ENCODE measurements around the gene INPP1. TPM values are rescaled to one million over a fixed set of nuclear protein-coding genes. Genes with fewer than 3 reads are reported as not detected.

The INPP1 gene
- total RNA-seq, 2 experiments from 2014 or later = 6.7 to 7.8 TPM

- ATAC-seq (no peak), DNase-seq (no peak)
- POLR2A ChIA-PET = no interaction called here
- Mint-ChIP-seq H3K27ac (no peak overlapping the region), H3K4me1 (peaks cover 6% of the 10 kb centered on the region), H3K36me3 (ENCODE audit: low read depth) (no peaks in the 10 kb centered on the region), H3K9me3 (ENCODE audit: low read depth) (no peaks in the 10 kb centered on the region), H3K4me3 (no peak overlapping the region), H3K27me3 (no peaks in the 10 kb centered on the region)
- CTCF ChIA-PET = interaction anchor here (0.6 kb wide), 1 partner anchor 284 kb away, joined by 3 read pairs; no protein-coding TSS in a partner anchor
- intact Hi-C loops (cut with DNase I, micrococcal nuclease) = no loop called here
These were observed 22.3 kb downstream of the INPP1 start for GRCh38 chr2:190365499-190366204.

- intact Hi-C loops (cut with DNase I, micrococcal nuclease) = no loop called here
- Mint-ChIP-seq H3K4me3 (no peak overlapping the region), H3K9me3 (ENCODE audit: low read depth) (no peaks in the 10 kb centered on the region), H3K27me3 (no peaks in the 10 kb centered on the region), H3K4me1 (peaks cover 6% of the 10 kb centered on the region), H3K36me3 (ENCODE audit: low read depth) (no peaks in the 10 kb centered on the region), H3K27ac (no peak overlapping the region)
- ATAC-seq (no peak), DNase-seq (no peak)
- ChIA-PET POLR2A (no interaction called here), CTCF (interaction anchor here (1.3 kb wide), 1 partner anchor 98 kb away, joined by 3 read pairs; no protein-coding TSS in a partner anchor)
These were observed 22.9 kb downstream of the INPP1 start for GRCh38 chr2:190366248-190366753.

- Mint-ChIP-seq H3K27ac (no peak overlapping the region), H3K9me3 (ENCODE audit: low read depth) (no peaks in the 10 kb centered on the region), H3K4me1 (peaks cover 3% of the 10 kb centered on the region), H3K4me3 (no peak overlapping the region), H3K27me3 (no peaks in the 10 kb centered on the region), H3K36me3 (ENCODE audit: low read depth) (no peaks in the 10 kb centered on the region)
- ATAC-seq (no peak), DNase-seq (no peak)
- ChIA-PET CTCF (interaction anchor here (0.8 to 1.3 kb wide), 2 partner anchors 34 to 97 kb away, joined by 3 read pairs; no protein-coding TSS in a partner anchor), POLR2A (interaction anchor here (0.7 kb wide), 1 partner anchor 49 kb away, joined by 3 read pairs; no protein-coding TSS in a partner anchor)
- intact Hi-C loops (cut with DNase I, micrococcal nuclease) = no loop called here
These were observed 23.7 kb downstream of the INPP1 start for GRCh38 chr2:190367091-190367490.

DNA sequence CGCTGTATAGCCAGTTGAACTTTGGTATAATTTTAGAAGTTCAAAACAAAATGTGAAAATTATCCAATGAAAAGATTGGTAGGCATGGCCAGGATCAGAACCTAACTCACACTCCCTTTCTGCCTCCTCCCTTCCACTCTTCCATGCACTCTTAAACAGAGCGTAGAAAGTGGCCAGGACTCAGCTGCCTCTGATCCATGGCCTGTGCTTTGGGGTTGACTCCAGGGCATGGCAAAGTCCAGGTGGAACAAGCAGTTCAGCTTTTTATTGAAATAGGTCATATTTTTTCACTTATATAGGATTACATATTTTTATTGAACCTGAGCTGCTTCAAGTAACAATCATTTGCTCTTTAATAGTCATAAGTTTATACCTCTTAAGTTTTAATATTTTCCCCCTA, 26.2 kb downstream of the INPP1 start:
- Mint-ChIP-seq H3K9me3 (ENCODE audit: low read depth) (no peaks in the 10 kb centered on the region), H3K27ac (no peak overlapping the region), H3K4me1 (no peaks in the 10 kb centered on the region), H3K27me3 (no peaks in the 10 kb centered on the region), H3K36me3 (ENCODE audit: low read depth) (no peaks in the 10 kb centered on the region), H3K4me3 (no peak overlapping the region)
- CTCF ChIA-PET = interaction anchor here (1.0 to 1.3 kb wide), 3 partner anchors 21 to 286 kb away, joined by 3 to 4 read pairs (median 3); no protein-coding TSS in a partner anchor
- intact Hi-C loops (cut with DNase I, micrococcal nuclease) = loop anchor here in 1 of 2 experiments (5.0 kb wide), 2 partner anchors 92 to 347 kb away; no protein-coding TSS in a partner anchor
- no peak for DNase-seq
- ATAC-seq = no peak
- POLR2A ChIA-PET = no interaction called here

GRCh38 chr2:190376083-190376482, 32.7 kb downstream of the INPP1 start:
- no peak overlapping the region for H3K27ac Mint-ChIP-seq
- H3K4me1 Mint-ChIP-seq = no peaks in the 10 kb centered on the region
- H3K9me3 Mint-ChIP-seq (ENCODE audit: low read depth) = no peaks in the 10 kb centered on the region
- no peak for DNase-seq
- intact Hi-C loops (cut with DNase I, micrococcal nuclease) = no loop called here
- CTCF ChIA-PET = interaction anchor here (1.3 to 1.4 kb wide), 2 partner anchors 16 kb away, joined by 3 to 7 read pairs; no protein-coding TSS in a partner anchor
- no peaks in the 10 kb centered on the region for H3K36me3 Mint-ChIP-seq (ENCODE audit: low read depth)
- no peak overlapping the region for H3K4me3 Mint-ChIP-seq
- POLR2A ChIA-PET = no interaction called here
- ATAC-seq = no peak
- H3K27me3 Mint-ChIP-seq = no peaks in the 10 kb centered on the region

DNA sequence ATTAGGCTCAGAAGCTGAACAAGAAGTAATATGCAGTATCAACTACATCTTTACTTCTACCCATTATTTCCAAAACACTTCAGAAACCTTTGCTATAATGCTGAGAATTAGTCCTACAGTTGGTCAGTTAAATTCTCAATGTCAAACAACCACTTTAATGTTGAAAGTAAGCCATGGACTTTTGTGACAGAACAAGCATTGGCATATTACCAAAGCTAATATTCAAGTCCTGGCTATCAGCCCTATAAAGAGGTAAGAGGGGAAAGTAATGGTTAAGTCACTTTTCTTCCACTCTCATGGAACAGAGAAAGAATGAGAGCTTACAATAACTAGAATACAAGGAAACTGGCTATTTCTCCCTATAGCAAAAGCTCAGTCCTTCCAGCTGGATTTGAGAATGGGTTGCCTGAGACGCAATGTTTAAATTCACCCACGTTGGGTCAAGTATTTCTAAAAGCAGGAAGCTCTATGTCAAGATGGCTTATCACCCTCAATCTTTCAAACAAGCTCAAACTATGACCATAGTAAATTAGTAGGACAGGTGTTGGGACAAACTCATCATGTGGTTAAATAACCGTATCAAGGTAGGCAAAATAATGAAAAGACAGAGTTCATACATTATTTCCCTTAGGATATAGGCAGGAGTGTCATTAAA, 33.3 kb downstream of the INPP1 start:
- Mint-ChIP-seq H3K9me3 (ENCODE audit: low read depth) (no peaks in the 10 kb centered on the region), H3K4me1 (no peaks in the 10 kb centered on the region), H3K36me3 (ENCODE audit: low read depth) (no peaks in the 10 kb centered on the region), H3K27me3 (no peaks in the 10 kb centered on the region), H3K27ac (no peak overlapping the region), H3K4me3 (no peak overlapping the region)
- intact Hi-C loops (cut with DNase I, micrococcal nuclease) = no loop called here
- CTCF ChIA-PET = interaction anchor here (0.6 to 1.4 kb wide), 6 partner anchors 9 to 248 kb away, joined by 3 to 7 read pairs (median 3); no protein-coding TSS in a partner anchor
- POLR2A ChIA-PET = no interaction called here
- ATAC-seq (no peak), DNase-seq (no peak)

DNA sequence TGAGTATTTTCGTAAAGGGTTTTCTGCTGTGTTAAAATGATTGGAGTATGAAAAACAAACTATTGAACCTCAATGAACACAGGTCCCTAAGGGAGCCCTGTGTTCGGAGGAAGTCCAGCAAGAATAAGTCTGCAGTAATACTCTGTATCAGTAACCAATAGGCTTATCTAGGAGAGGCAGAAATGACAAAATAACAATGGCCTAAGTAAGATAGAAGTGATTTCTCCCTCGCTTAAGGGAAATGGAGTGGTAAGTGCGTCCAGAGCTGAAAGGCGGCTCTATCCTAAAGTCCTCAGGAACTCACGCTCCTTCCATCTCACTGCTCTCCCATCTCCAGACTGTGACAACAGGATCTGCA, 35.5 kb downstream of the INPP1 start:
- no peaks in the 10 kb centered on the region for H3K9me3 Mint-ChIP-seq (ENCODE audit: low read depth)
- no peaks in the 10 kb centered on the region for H3K27me3 Mint-ChIP-seq
- CTCF ChIA-PET = no interaction called here
- no peak for DNase-seq
- no peaks in the 10 kb centered on the region for H3K4me1 Mint-ChIP-seq
- no peak overlapping the region for H3K4me3 Mint-ChIP-seq
- intact Hi-C loops (cut with DNase I, micrococcal nuclease) = no loop called here
- no peak for ATAC-seq
- no peaks in the 10 kb centered on the region for H3K36me3 Mint-ChIP-seq (ENCODE audit: low read depth)
- no peak overlapping the region for H3K27ac Mint-ChIP-seq
- POLR2A ChIA-PET = no interaction called here

GRCh38 chr2:190379249-190379964, 36.0 kb downstream of the INPP1 start:
- Mint-ChIP-seq H3K27ac (no peak overlapping the region), H3K36me3 (ENCODE audit: low read depth) (no peaks in the 10 kb centered on the region), H3K27me3 (no peaks in the 10 kb centered on the region), H3K9me3 (ENCODE audit: low read depth) (no peaks in the 10 kb centered on the region), H3K4me3 (no peak overlapping the region), H3K4me1 (no peaks in the 10 kb centered on the region)
- POLR2A ChIA-PET = no interaction called here
- DNase-seq (no peak), ATAC-seq (no peak)
- intact Hi-C loops (cut with DNase I, micrococcal nuclease) = no loop called here
- CTCF ChIA-PET = no interaction called here

- Mint-ChIP-seq H3K27ac (no peak overlapping the region), H3K4me3 (no peak overlapping the region), H3K4me1 (no peaks in the 10 kb centered on the region), H3K36me3 (ENCODE audit: low read depth) (no peaks in the 10 kb centered on the region), H3K9me3 (ENCODE audit: low read depth) (no peaks in the 10 kb centered on the region), H3K27me3 (no peaks in the 10 kb centered on the region)
- CTCF ChIA-PET = interaction anchor here (0.7 to 1.4 kb wide), 5 partner anchors 37 to 320 kb away, joined by 3 to 4 read pairs (median 3); no protein-coding TSS in a partner anchor
- intact Hi-C loops (cut with DNase I, micrococcal nuclease) = no loop called here
- POLR2A ChIA-PET = no interaction called here
- DNase-seq (no peak), ATAC-seq (no peak)
These were observed 37.6 kb downstream of the INPP1 start for GRCh38 chr2:190380962-190381412.

- H3K27ac Mint-ChIP-seq = no peak overlapping the region
- ATAC-seq = peak; percentile 88
- H3K4me3 Mint-ChIP-seq = no peak overlapping the region
- CTCF ChIA-PET = interaction anchor here (1.2 to 1.9 kb wide), 4 partner anchors 10 to 426 kb away, joined by 3 to 5 read pairs (median 4); no protein-coding TSS in a partner anchor
- DNase-seq = peak; percentile 36
- no peaks in the 10 kb centered on the region for H3K27me3 Mint-ChIP-seq
- H3K9me3 Mint-ChIP-seq (ENCODE audit: low read depth) = no peaks in the 10 kb centered on the region
- intact Hi-C loops (cut with DNase I, micrococcal nuclease) = loop anchor here (1.0 to 2.0 kb wide), 2 partner anchors 128 to 421 kb away; no protein-coding TSS in a partner anchor
- no peaks in the 10 kb centered on the region for H3K4me1 Mint-ChIP-seq
- POLR2A ChIA-PET = no interaction called here
- H3K36me3 Mint-ChIP-seq (ENCODE audit: low read depth) = no peaks in the 10 kb centered on the region
These were observed 39.5 kb downstream of the INPP1 start for GRCh38 chr2:190382851-190383250.

DNA sequence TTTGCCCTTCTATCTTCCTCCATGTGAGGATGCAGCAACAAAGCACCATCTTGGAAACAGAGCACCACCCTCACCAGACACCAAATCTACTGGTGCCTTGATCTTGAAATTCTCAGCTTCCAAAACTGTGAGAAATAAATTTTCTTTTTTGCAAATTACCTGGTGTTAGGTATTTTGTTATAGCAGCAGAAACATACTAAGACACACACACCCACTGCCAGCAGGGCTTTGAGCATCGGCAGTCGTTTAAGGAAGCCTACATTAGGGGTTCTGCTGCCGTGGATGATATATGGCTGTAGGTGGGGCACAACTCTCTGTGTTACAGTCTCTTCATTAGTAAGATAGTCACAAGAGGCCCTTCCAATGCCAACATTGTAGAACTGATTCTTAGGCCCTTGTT, 44.0 kb downstream of the INPP1 start:
- no peaks in the 10 kb centered on the region for H3K9me3 Mint-ChIP-seq (ENCODE audit: low read depth)
- intact Hi-C loops (cut with DNase I, micrococcal nuclease) = no loop called here
- no peak for ATAC-seq

More for the DNA sequence above, 44.0 kb downstream of the INPP1 start:
- Mint-ChIP-seq H3K27ac (no peak overlapping the region), H3K36me3 (ENCODE audit: low read depth) (no peaks in the 10 kb centered on the region), H3K4me1 (no peaks in the 10 kb centered on the region), H3K27me3 (peaks cover 4% of the 10 kb centered on the region), H3K4me3 (no peak overlapping the region)
- DNase-seq = no peak
- ChIA-PET POLR2A (no interaction called here), CTCF (interaction anchor here (1.0 kb wide), 1 partner anchor 35 kb away, joined by 3 read pairs; no protein-coding TSS in a partner anchor)

Measured in activated CD4-positive, alpha-beta T cell treated with anti-CD3 and anti-CD28 coated beads for 36 hours (primary cell).